PC-9 (cell line): ENCODE data around the gene SYNE1. TPM values are rescaled to one million over a fixed set of nuclear protein-coding genes. Genes with fewer than 3 reads are reported as not detected.
"Not testable (repeated sequence)": the region's sequence is repeated elsewhere in the genome, so short reads cannot be mapped to it uniquely, and the experiment has no call there.

ENCODE experiments used
- BruUV-seq: library from RNA; stranded (reverse); fragments of 400-500 nt; replicated peaks from 2 replicates; lab custom pipeline; 2021; lab: Mats Ljungman, UMichigan
- CTCF ChIA-PET: fragments of 300-600 bp; sonication (Branson Sonifier 250); formaldehyde crosslinking; loops from one replicate; lab custom pipeline; 2022; ENCODE audit warnings: antibody characterized with exemption; lab: Charles Lee
- POLR2A ChIA-PET: fragments of 300-600 bp; sonication (Branson Sonifier 250); formaldehyde crosslinking; loops from one replicate; lab custom pipeline; 2022; ENCODE audit warnings: antibody characterized with exemption; ENCODE audit not compliant: unreplicated experiment; lab: Charles Lee
- DNase-seq, 2 experiments: peaks; one replicate each; pipeline versions ENCODE4 v3.0.0 to v3.0.0-alpha.2; 2015 to 2022; ENCODE audit warnings: mixed read lengths in 1 of 2
- H2AFZ ChIP-seq: fragments of 200-600 bp; sonication (generic); 2 replicates; pipeline ENCODE4 v1.8.1; 2017; ENCODE audit warnings: antibody characterized with exemption
- H3F3A ChIP-seq: fragments of 200-600 bp; sonication (generic); 2 replicates; pipeline ENCODE4 v1.8.1; 2017; ENCODE audit warnings: antibody characterized with exemption, mild to moderate bottlenecking, low read depth; ENCODE audit not compliant: insufficient read depth
- H3K27ac ChIP-seq: fragments of 200-600 bp; sonication (generic); 2 replicates; pipeline ENCODE4 v1.6.1; 2016; ENCODE audit warnings: mixed run types
- H3K27me3 ChIP-seq: fragments of 200-600 bp; sonication (generic); 2 replicates; pipeline ENCODE4 v1.6.1; 2016; ENCODE audit warnings: low read depth, mixed run types; ENCODE audit not compliant: insufficient read depth
- H3K36me3 ChIP-seq: fragments of 200-600 bp; sonication (generic); 2 replicates; pipeline ENCODE4 v1.6.1; 2016; ENCODE audit warnings: low read depth, mixed run types
- H3K4me1 ChIP-seq: fragments of 200-600 bp; sonication (generic); replicated peaks from 2 replicates; pipeline ENCODE4 v1.6.1; 2016; ENCODE audit warnings: mixed run types; ENCODE audit not compliant: insufficient read depth
- H3K4me2 ChIP-seq: fragments of 200-600 bp; sonication (generic); 2 replicates; pipeline ENCODE4 v1.6.1; 2017; ENCODE audit warnings: mixed run types
- H3K4me3 ChIP-seq: fragments of 200-600 bp; sonication (generic); 2 replicates; pipeline ENCODE4 v1.6.1; 2016; ENCODE audit warnings: mixed run types
- H3K79me2 ChIP-seq: fragments of 200-600 bp; sonication (generic); 2 replicates; pipeline ENCODE4 v1.6.1; 2017; ENCODE audit warnings: low read depth, mixed run types
- H3K9me2 ChIP-seq: fragments of 200-600 bp; sonication (generic); 2 replicates; pipeline ENCODE4 v1.8.1; 2017; ENCODE audit warnings: mild to moderate bottlenecking; ENCODE audit not compliant: insufficient read depth
- H3K9me3 ChIP-seq: fragments of 200-600 bp; sonication (generic); 2 replicates; pipeline ENCODE4 v1.8.1; 2016; ENCODE audit warnings: low read depth; ENCODE audit not compliant: insufficient read depth
- H4K20me1 ChIP-seq: fragments of 200-600 bp; sonication (generic); 2 replicates; pipeline ENCODE4 v1.8.1; 2017; ENCODE audit not compliant: insufficient read depth
- CTCF ChIP-seq: fragments of 200-600 bp; sonication (generic); conservative IDR thresholded peaks from 2 replicates; pipeline ENCODE4 v1.6.1; 2017; ENCODE audit warnings: mixed run types, antibody characterized with exemption, mild to moderate bottlenecking, moderate library complexity
- EZH2 ChIP-seq: fragments of 200-600 bp; sonication (generic); IDR thresholded peaks from 2 replicates; pipeline ENCODE4 v1.8.0; 2017; ENCODE audit warnings: antibody characterized with exemption, low read depth
- intact Hi-C: fragments of 100-400 bp; cut with micrococcal nuclease; formaldehyde crosslinking; loops from one replicate; pipeline ENCODE4 v1.10.0; 2022; ENCODE audit not compliant: unreplicated experiment
- total RNA-seq: library from RNA; stranded (reverse); gene quantifications from 2 replicates; pipeline ENCODE4 v1.2.3, GENCODE V29; 2021

Gene SYNE1
- total RNA-seq, 1 experiment from 2014 or later, result 13.4 TPM

GRCh38 chr6:152423216-152424103 lies 213.7 kb downstream of the SYNE1 start:
- Histone ChIP-seq H3K79me2 (no peaks in the 10 kb centered on the region), H4K20me1 (no peaks in the 10 kb centered on the region), H3K4me1 (no peaks in the 10 kb centered on the region), H3K27ac (no peak overlapping the region), H3F3A (no peaks in the 10 kb centered on the region), H2AFZ (no peak overlapping the region), H3K9me3 (no peaks in the 10 kb centered on the region), H3K27me3 (no peaks in the 10 kb centered on the region), H3K36me3 (no peaks in the 10 kb centered on the region), H3K4me2 (no peak overlapping the region), H3K4me3 (no peak overlapping the region), H3K9me2 (no peaks in the 10 kb centered on the region)
- ChIA-PET CTCF (no interaction called here), POLR2A (no interaction called here)
- no TSS peak for BruUV-seq
- intact Hi-C loops, result no loop called here
- TF ChIP-seq EZH2, result no peak
- TF ChIP-seq CTCF, result no peak
- no peak for DNase-seq

GRCh38 chr6:152421496-152421895 lies 215.7 kb downstream of the SYNE1 start:
- H3K4me2 ChIP-seq, H3K79me2 ChIP-seq, H2AFZ ChIP-seq, BruUV-seq, POLR2A ChIA-PET, H3K9me3 ChIP-seq, H3F3A ChIP-seq, H3K9me2 ChIP-seq, DNase-seq, H3K4me1 ChIP-seq, H3K27me3 ChIP-seq, H4K20me1 ChIP-seq, H3K4me3 ChIP-seq, intact Hi-C loops, H3K27ac ChIP-seq, H3K36me3 ChIP-seq, CTCF ChIA-PET: not testable (repeated sequence)

GRCh38 chr6:152420696-152421095 lies 216.5 kb downstream of the SYNE1 start:
- TF ChIP-seq EZH2 (no peak), CTCF (no peak)
- Histone ChIP-seq H3K27me3 (no peaks in the 10 kb centered on the region), H3K36me3 (no peaks in the 10 kb centered on the region), H3K9me2 (no peaks in the 10 kb centered on the region), H3K4me1 (no peaks in the 10 kb centered on the region), H3K79me2 (no peaks in the 10 kb centered on the region), H4K20me1 (no peaks in the 10 kb centered on the region), H3K4me3 (no peak overlapping the region), H3F3A (no peaks in the 10 kb centered on the region), H2AFZ (no peak overlapping the region), H3K9me3 (no peaks in the 10 kb centered on the region), H3K4me2 (no peak overlapping the region), H3K27ac (no peak overlapping the region)
- POLR2A ChIA-PET, result no interaction called here
- intact Hi-C loops, result no loop called here
- DNase-seq, result no peak
- CTCF ChIA-PET, result no interaction called here
- no TSS peak for BruUV-seq
